ENCODE data around the gene UROS.

DNA sequence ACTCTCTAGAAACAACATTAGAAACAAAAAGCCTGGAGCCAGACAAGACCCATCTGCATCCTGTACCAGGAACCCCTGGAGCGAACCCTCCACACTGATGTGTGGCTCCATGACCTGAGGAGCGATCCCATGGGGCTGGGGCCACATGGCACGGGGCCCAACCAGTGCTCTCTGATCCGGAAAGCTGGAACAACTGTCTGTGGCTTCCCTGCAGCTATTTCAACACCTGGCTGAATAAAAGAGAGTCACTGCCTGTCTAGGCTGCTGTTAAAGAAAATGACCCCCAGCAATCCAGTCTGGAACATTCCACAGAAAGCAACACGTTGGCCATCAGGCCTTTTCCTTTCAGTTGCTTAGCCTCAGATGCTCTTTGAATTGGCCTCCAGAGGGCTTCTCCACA is 20.9 kb downstream of the UROS start:
- TF ChIP-seq EZH2 (IDR thresholded peaks at IDR 0.05; ENCODE audit: borderline replicate concordance, low read length) (no peak), CTCF (conservative IDR thresholded peaks at IDR 0.05 in 1 of 2, IDR thresholded peaks at IDR 0.05 in 1 of 2; ENCODE audit: extremely low read depth in 1 of 2, insufficient read depth in 1 of 2, low read depth in 1 of 2, low read length in 2 of 2) (no peak)
